GM10847 (cell line): ENCODE data around the gene CNOT6L.

ENCODE experiments used
- POLR2A ChIP-seq: IDR thresholded peaks from 2 replicates; pipeline ENCODE4 v1.6.1; 2011; ENCODE audit not compliant: insufficient read length; ENCODE audit errors: extremely low read depth

Gene CNOT6L

GRCh38 chr4:77765720-77766119 lies 53.4 kb downstream of the CNOT6L start:
- no peak for TF ChIP-seq POLR2A

- no peak for TF ChIP-seq POLR2A
These were observed 56.6 kb downstream of the CNOT6L start for GRCh38 chr4:77762531-77762930.

DNA sequence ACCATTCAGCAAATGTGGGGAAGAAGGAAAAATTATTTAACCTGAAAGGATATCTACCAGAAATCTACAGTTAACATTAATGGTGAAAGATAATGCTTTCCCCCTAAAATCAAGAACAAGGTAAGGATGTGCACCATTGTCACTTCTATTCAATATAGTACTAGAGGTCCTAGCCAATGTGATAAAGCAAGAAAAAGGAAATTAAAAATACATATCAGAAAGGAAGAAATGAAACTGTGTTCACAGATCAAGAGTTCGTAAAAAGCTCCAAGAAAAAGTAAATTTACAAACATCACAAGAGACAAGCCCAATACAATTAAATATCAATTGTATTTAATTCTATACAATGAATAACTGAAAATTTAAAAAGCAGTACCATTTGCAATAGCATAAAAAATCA lies 57.6 kb downstream of the CNOT6L start:
- TF ChIP-seq POLR2A = no peak

DNA sequence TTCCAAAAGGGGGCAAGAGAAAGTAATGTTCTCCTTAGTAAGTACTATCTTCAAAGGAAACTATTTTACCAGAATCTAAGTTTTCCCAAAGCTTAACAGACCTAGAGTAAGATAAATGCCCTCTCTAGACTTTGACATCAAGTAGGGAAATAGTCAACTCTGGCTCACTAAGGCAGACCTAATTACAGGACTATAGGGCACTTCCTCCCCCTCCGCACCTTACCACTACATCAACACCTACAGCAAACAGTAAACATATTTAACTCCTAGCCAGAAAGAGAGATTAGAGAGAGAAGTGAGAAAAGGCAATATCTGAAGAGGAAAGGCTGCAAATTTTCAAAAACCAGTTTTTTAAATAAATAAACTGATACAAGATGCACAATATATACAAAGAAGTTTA lies 60.4 kb downstream of the CNOT6L start:
- no peak for TF ChIP-seq POLR2A

DNA sequence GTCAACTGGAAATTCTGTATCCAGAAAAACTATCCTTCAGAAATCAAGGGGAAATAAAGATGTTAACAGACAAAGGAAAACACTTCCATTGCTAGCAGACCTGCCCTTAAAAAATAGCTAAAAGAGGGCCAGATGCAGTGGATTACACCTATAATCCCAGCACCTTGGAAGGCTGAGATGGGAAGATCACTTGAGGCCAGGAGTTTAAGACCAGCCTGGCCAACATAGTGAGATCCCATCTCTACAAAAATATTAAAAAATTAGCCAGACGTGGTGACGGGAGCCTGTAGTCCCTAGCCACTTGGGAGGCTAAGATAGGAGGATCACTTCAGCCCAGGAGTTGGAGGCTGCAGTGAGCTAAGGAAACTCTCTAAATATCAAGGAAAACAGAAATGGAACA lies 67.4 kb downstream of the CNOT6L start:
- no peak for TF ChIP-seq POLR2A

DNA sequence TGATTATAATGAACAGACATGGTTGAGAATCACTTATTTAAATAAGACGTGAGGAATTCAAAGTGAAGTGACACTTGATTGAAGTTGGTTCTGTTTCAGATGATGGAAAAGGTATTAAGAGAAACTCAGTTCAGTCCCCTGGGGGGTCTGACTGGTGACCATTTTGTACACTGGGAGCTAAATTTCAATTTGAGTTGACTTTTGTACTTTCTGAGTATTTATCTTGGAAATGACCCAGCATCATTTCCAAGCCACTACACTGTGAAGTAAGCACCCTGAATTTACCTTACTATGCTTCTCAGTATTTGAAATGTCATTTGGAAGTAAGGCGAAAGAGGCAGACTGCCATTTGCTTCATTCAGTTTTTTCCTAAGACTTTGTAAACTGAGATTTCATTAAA lies 73.4 kb downstream of the CNOT6L start:
- no peak for TF ChIP-seq POLR2A

- TF ChIP-seq POLR2A = no peak
These were observed 77.1 kb downstream of the CNOT6L start for GRCh38 chr4:77742054-77742453.

GRCh38 chr4:77740480-77740879 lies 78.7 kb downstream of the CNOT6L start:
- TF ChIP-seq POLR2A = no peak

DNA sequence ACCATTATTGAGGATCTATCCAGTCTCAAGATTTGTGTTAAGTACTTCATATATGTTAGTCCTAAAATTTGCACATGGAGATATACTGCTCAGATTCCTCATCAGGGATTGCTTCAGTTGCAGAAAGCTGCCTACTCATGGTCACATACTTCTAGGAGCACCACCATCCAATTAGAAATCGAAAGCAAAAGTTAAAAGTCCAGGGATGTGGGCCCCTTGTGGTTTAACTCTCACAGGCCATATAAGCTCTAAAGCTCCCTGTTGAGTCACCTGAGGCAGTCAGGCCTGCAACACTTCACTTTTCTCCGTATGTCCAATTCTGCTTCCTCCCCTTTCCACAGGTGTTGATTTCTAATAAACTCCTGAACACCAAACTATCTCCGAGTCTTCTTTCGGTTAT lies 84.2 kb downstream of the CNOT6L start:
- TF ChIP-seq POLR2A = no peak

DNA sequence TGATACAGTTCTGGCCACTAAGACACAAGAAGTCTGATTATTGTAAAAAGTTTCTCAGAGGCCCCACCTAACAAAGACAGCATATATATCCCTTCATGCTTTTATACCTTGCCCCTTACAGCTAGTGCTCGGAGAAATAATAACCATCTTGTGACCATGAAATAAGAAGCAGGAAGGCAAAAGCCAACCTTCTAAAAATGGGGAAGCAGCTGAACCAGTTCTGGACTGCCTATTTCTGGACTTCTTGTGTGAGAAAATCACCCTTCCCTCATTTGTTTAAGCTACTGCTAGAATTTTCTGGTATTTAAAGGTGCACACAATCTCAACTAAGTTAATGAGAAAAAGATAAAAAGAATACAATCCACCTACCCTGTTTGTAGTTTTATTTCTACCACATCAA lies 87.5 kb downstream of the CNOT6L start:
- no peak for TF ChIP-seq POLR2A

GRCh38 chr4:77728420-77728819 lies 90.7 kb downstream of the CNOT6L start:
- TF ChIP-seq POLR2A = no peak

DNA sequence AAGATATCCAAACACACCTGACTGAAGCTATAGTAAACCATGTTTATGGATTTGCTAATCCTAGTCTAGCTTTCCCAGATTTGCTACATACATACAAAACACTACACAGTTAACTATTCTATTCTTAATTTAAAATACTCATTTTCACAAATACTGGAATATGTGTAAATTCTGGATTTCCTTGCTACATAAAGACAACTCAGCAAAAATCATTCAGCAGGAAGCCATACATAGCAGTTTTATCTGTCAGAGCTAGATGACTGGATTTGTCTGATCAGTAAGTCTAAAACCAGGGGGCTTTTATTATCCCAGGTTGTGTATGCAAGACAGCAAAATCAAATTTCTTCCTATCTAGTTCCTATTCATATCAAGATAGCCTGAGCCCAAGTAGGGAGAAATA lies 98.1 kb downstream of the CNOT6L start:
- TF ChIP-seq POLR2A = no peak

- no peak for TF ChIP-seq POLR2A
These were observed 103.5 kb downstream of the CNOT6L start for GRCh38 chr4:77715414-77716290.

GRCh38 chr4:77714514-77714913 lies 104.7 kb downstream of the CNOT6L start:
- TF ChIP-seq POLR2A = no peak

GRCh38 chr4:77713884-77714283 lies 105.3 kb downstream of the CNOT6L start:
- TF ChIP-seq POLR2A = no peak

- no peak for TF ChIP-seq POLR2A
These were observed 106.5 kb downstream of the CNOT6L start for GRCh38 chr4:77712675-77713074.

- no peak for TF ChIP-seq POLR2A
These were observed 107.7 kb downstream of the CNOT6L start for GRCh38 chr4:77711469-77711868.
